ENCODE results near the gene EPB41L4B. TPM values are rescaled to one million over a fixed set of nuclear protein-coding genes. Genes with fewer than 3 reads are reported as not detected.

The EPB41L4B gene
- total RNA-seq, 1 experiment from 2014 or later, result 4.6 TPM

DNA sequence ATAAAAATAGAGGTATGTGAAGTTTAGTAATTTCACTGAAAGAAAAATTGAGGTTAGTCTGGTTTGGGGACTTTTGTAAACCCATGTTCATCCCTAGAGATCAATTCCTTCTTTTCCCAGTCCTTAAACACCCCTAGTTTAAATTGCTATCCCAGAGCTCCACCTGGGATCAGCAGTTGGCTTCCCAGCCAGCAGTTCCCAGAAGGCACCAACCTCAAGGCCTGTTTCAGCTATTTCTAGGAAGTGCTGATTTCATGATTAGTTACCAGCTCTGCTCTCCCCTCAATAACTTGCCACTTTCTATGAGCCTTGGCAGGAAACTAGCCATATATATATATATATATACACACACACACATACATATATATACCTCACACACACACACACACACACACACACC is 30.5 kb downstream of the EPB41L4B start:
- H3K9me3 Mint-ChIP-seq (ENCODE audit: low read depth, unreplicated experiment), result no peaks in the 10 kb centered on the region
- peaks cover 6% of the 10 kb centered on the region for H3K4me1 Mint-ChIP-seq (ENCODE audit: low read depth, unreplicated experiment)
- H3K36me3 Mint-ChIP-seq (ENCODE audit: insufficient read depth, unreplicated experiment), result no peaks in the 10 kb centered on the region
- CTCF ChIA-PET, result no interaction called here
- intact Hi-C loops (cut with micrococcal nuclease; ENCODE audit: unreplicated experiment), result no loop called here
- H3K4me3 Mint-ChIP-seq (ENCODE audit: low read depth, unreplicated experiment), result no peak overlapping the region
- BruUV-seq (replicated peaks), result no TSS peak
- TF ChIP-seq, protein P1, sequence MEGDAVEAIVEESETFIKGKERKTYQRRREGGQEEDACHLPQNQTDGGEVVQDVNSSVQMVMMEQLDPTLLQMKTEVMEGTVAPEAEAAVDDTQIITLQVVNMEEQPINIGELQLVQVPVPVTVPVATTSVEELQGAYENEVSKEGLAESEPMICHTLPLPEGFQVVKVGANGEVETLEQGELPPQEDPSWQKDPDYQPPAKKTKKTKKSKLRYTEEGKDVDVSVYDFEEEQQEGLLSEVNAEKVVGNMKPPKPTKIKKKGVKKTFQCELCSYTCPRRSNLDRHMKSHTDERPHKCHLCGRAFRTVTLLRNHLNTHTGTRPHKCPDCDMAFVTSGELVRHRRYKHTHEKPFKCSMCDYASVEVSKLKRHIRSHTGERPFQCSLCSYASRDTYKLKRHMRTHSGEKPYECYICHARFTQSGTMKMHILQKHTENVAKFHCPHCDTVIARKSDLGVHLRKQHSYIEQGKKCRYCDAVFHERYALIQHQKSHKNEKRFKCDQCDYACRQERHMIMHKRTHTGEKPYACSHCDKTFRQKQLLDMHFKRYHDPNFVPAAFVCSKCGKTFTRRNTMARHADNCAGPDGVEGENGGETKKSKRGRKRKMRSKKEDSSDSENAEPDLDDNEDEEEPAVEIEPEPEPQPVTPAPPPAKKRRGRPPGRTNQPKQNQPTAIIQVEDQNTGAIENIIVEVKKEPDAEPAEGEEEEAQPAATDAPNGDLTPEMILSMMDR (IDR thresholded peaks at IDR 0.05; ENCODE audit: unreplicated experiment), result no peak
- DNase-seq, result no peak
- H3K27me3 Mint-ChIP-seq (ENCODE audit: unreplicated experiment), result no peaks in the 10 kb centered on the region
- H3K27ac Mint-ChIP-seq (ENCODE audit: unreplicated experiment), result no peak overlapping the region

DNA sequence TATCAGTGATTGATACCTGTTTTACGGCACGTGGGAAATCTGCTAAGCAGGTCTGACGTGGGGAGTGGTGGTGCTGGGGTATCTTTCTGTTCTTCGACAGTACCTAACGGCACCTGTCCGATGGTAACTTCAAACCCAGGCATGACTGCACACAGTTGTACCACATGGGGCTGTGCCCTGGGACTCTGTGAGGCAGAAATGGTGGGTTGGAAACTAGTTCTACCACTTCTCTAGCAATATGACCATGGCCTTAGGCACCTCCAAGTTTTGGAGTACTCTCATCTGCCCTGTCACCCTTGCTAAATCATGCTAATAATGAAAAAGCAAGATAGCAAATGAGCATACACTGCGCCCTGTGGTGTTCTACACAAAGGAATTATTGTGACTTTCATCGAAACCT is 30.9 kb downstream of the EPB41L4B start:
- no peak overlapping the region for H3K27ac Mint-ChIP-seq (ENCODE audit: unreplicated experiment)
- no peak for DNase-seq
- peaks cover 6% of the 10 kb centered on the region for H3K4me1 Mint-ChIP-seq (ENCODE audit: low read depth, unreplicated experiment)
- CTCF ChIA-PET, result no interaction called here
- no peak overlapping the region for H3K4me3 Mint-ChIP-seq (ENCODE audit: low read depth, unreplicated experiment)
- H3K27me3 Mint-ChIP-seq (ENCODE audit: unreplicated experiment), result no peaks in the 10 kb centered on the region
- no peaks in the 10 kb centered on the region for H3K36me3 Mint-ChIP-seq (ENCODE audit: insufficient read depth, unreplicated experiment)
- no peaks in the 10 kb centered on the region for H3K9me3 Mint-ChIP-seq (ENCODE audit: low read depth, unreplicated experiment)
- intact Hi-C loops (cut with micrococcal nuclease; ENCODE audit: unreplicated experiment), result loop anchor here (10.0 kb wide), 1 partner anchor 65 kb away; no protein-coding TSS in a partner anchor
- TF ChIP-seq, protein P1 (IDR thresholded peaks at IDR 0.05; ENCODE audit: unreplicated experiment), result no peak
- no TSS peak for BruUV-seq (replicated peaks)

DNA sequence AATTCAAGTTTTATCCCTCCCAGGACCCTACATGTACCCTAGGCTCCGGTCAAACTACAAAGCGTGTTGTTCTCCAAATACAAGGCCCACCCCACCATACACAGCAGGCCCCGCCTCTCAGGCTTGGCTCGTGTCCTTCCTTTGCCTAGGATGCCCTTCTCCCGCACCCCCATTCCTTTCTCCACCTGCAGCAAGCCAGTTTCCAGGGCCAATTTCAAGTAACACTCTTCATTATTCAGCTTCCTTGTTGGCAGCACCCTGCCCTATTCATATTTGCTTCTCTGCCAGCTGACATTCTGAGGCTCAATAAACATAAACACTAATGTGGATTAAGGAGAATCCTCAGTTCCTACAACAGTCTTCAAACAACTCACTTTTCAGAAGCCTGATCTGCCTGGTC is 31.7 kb downstream of the EPB41L4B start:
- no peak for DNase-seq
- no TSS peak for BruUV-seq (replicated peaks)
- Mint-ChIP-seq H3K4me3 (ENCODE audit: low read depth, unreplicated experiment) (no peak overlapping the region), H3K4me1 (ENCODE audit: low read depth, unreplicated experiment) (peaks cover 6% of the 10 kb centered on the region), H3K9me3 (ENCODE audit: low read depth, unreplicated experiment) (no peaks in the 10 kb centered on the region), H3K36me3 (ENCODE audit: insufficient read depth, unreplicated experiment) (no peaks in the 10 kb centered on the region), H3K27ac (ENCODE audit: unreplicated experiment) (no peak overlapping the region), H3K27me3 (ENCODE audit: unreplicated experiment) (no peaks in the 10 kb centered on the region)
- TF ChIP-seq, protein P1 (IDR thresholded peaks at IDR 0.05; ENCODE audit: unreplicated experiment), result no peak
- intact Hi-C loops (cut with micrococcal nuclease; ENCODE audit: unreplicated experiment), result loop anchor here (10.0 kb wide), 1 partner anchor 64 kb away; no protein-coding TSS in a partner anchor
- CTCF ChIA-PET, result no interaction called here

DNA sequence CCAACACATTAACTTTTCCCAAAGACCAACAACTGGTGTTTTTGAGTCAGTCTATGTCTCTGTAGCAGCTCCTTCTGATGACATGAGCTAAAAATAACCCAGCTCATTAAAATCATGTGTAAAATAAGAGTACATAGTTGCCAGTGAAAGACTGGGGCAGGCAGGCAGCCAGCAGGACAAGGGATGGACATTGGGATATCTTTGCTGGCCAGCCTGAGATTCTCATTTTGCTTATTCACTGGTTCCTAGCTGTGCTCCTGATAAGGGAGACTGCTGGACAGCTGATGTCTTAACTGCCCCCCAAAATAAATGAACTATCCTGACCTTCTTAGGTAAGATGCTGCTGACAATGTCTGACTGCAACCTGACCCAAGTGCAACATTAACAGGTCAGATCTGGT is 33.9 kb downstream of the EPB41L4B start:
- no TSS peak for BruUV-seq (replicated peaks)
- H3K27me3 Mint-ChIP-seq (ENCODE audit: unreplicated experiment), result no peaks in the 10 kb centered on the region
- no peaks in the 10 kb centered on the region for H3K36me3 Mint-ChIP-seq (ENCODE audit: insufficient read depth, unreplicated experiment)
- TF ChIP-seq, protein P1 (IDR thresholded peaks at IDR 0.05; ENCODE audit: unreplicated experiment), result no peak
- DNase-seq, result no peak
- no peak overlapping the region for H3K4me3 Mint-ChIP-seq (ENCODE audit: low read depth, unreplicated experiment)
- H3K27ac Mint-ChIP-seq (ENCODE audit: unreplicated experiment), result no peak overlapping the region
- no peaks in the 10 kb centered on the region for H3K9me3 Mint-ChIP-seq (ENCODE audit: low read depth, unreplicated experiment)
- peaks cover 6% of the 10 kb centered on the region for H3K4me1 Mint-ChIP-seq (ENCODE audit: low read depth, unreplicated experiment)
- intact Hi-C loops (cut with micrococcal nuclease; ENCODE audit: unreplicated experiment), result loop anchor here (10.0 kb wide), 1 partner anchor 62 kb away; no protein-coding TSS in a partner anchor
- CTCF ChIA-PET, result no interaction called here
